GM18507 (cell line): ENCODE measurements around the gene ATP2B2.
"Not testable (repeated sequence)": the region's sequence is repeated elsewhere in the genome, so short reads cannot be mapped to it uniquely, and the experiment has no call there.

Experiments
- DNase-seq: peaks from one replicate; pipeline ENCODE4 v3.0.0; 2011; ENCODE audit warnings: low read depth; ENCODE audit not compliant: insufficient read length; ENCODE audit errors: extremely low spot score
- FAIRE-seq: peaks from 2 replicates; lab custom pipeline; 2011; peaks lifted over from hg19 to GRCh38; lab: Jason Lieb, UNC

ATP2B2 gene

DNA sequence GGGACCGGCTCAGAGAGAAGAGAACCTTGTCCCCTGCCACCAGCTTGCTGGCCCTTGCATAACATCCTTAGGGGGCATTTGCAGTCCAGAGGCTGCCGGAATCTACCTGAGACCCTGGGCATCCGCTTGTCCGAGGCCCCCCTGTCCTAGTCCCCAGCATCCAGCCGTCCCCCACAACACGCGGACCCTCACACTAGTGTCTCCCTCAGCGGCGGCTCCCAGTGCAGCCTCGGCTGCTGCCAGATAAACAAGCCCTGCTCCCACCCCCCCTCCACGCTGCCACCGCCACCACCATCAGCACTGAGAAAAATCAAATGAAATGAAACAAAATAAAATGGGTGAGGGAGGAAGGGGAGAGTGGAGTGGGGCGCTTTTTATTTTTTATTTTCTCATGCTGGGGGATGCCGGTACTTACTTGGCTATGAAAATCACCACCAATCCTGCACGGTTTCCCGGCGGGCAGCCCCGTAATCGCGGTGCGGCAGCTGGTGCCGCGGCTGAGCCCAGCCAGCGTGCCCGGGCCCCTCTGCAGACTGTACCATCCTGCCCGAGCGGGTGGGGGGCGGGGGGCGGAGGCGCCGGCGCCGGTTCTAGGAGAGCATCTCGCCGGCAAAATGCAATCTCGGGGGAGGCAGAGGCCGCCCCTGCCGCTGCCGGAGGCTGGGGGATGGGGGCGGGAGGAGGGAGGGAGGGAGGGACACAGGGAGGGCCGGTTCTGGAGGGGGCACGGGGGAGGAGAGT, at the start of gene ATP2B2:
TSS of gene ATP2B2 (minus strand) at position 537 of the 741 bp plus-strand sequence. CDS start 56,043 bp downstream, outside the sequence.
- DNase-seq (no peak), FAIRE-seq (no peak)

DNA sequence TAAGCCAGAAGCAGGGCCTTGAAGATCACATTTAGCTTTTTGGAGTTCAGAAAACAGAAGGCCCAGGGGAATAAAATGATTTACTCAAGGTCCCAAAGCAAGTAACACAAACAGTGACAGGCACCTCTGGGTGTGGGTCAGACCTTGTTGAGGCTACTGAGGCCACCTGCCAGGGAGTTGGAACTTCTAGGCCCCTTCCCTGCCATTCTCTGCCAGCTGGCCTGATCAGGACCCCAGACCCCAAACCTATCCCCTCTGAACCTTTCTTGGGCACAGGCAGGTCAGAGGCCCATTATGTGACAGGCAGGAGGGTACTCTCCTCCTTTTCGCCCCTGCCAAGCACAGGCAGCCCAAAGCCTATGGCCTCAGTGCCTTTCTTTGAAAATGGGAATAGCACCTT, 49.4 kb upstream of the ATP2B2 start:
- no peak for FAIRE-seq
- DNase-seq, result no peak

DNA sequence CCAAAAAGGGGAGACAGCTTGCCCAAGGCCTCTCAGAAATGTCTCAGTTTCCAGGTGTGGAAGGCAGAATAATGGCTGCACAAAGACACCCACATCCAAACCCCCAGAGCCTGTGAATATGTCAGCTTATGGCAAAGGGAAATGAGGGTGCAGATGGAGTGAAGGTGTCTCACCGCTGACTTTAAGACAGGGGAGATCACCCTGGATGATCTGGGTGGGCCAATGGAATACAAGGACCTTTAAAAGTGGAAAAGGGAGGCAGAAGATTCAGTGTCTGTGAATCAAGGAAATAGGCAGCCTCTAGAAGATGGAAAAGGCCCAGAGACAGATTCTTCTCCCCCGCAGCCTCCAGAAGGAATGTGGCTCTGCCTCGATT, 48.8 kb upstream of the ATP2B2 start:
- DNase-seq (no peak), FAIRE-seq (no peak)

DNA sequence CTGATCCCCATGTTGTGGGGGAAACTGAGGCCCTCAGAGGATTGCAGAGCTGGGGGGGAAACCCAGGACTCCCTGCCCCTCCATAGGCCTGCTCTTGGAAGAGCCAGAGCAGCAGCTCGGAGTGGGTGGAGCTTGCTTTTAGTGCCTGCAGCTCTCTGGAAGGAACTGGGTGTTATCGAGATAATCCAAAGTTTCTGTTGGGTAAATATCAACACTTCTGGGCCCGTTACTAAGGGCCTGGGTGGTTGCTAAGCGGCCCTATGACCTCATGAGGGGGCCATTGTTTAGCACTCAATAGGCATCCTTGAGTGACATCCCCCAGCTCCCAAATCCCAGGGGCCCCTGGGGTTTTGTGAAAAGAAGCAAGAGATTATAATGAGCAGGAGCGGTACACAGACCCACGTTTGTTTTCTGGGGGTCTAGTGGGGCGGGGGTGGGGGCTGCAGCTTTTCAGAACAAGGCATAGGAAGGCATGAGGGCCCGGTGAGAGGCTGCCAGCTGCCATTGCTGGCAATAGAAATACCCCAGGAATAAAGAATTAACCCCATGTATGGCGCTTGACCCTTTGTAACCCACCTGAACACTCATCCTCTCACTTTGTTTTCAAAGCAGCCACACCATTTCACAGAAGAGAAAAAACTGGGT, 48.3 kb upstream of the ATP2B2 start:
- FAIRE-seq (no peak), DNase-seq (no peak)

DNA sequence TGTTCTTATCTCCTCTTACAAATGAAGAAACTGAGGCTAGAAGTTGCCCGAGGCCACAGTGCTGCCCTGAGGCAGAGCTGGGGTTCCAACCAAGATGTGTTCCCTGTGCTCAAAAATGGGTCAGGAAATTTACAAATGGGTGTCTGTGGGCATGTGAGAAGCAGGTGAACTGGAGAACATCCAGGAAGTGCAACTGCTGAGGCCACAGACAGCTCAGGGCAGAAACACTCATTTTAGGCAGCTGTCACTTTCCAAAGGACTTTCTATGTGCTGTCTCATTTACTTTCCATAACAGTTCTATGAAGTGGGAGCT, 47.2 kb upstream of the ATP2B2 start:
- FAIRE-seq, result no peak

DNA sequence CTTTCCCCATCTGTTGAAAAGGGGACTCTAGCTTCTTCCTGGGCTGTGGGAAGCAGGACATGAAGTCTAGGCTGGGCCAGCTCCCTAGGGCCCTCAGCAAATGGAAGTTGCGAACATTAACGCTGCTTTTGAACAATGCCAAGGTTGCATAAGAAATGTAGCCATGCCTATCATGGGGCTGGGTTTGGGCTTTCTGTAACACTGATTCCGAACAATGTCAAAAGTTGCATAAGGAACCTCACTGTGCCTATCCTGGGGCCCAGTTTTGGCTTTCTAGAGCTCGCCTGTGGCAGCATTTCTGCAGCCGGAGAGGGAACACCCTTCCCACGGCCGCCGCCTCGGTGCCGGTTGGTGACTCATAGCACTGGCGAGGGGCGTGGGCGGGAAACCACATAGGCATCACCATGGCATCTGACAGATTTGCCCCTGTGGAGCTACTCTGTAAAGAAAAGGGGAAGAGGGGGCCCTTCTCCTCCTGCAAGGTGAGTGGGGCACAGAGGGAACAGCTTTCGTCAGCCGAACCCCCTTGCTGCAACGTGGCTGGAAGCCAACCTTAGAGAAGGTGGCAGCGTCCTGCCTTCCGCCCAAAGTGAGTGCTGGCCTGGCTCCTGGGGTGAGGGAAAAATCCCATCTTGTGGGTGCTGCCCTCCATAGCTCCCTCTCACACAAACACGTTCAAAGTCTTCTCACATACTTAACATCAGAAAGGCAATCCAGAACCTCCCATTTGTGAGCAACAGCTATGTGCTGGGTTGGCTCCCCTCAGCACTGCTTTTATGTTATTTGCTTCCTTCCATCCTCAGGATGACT, 46.6 kb upstream of the ATP2B2 start:
- FAIRE-seq (no peak), DNase-seq (no peak)

More for the DNA sequence above, 47.2 kb upstream of the ATP2B2 start:
- DNase-seq, result no peak

DNA sequence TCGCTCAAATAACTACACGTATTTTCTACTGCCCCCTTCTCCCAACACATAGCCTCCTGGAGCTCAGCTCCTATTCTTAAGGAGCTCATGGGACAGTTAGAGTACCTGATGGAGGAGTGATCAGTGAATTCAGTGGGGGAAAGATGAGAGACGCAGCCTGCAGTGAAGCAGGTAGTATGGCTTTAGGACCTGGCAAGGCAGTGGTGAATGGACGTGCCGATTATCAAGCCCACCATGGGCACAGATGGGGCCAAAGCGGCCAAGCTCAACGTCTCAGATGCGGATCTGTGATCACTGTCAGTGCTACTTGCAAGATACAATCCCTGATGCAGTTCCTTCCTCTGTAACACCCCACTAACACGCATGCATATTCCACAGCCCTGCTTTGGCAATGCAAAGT, 45.8 kb upstream of the ATP2B2 start:
- DNase-seq, result no peak
- FAIRE-seq, result no peak

DNA sequence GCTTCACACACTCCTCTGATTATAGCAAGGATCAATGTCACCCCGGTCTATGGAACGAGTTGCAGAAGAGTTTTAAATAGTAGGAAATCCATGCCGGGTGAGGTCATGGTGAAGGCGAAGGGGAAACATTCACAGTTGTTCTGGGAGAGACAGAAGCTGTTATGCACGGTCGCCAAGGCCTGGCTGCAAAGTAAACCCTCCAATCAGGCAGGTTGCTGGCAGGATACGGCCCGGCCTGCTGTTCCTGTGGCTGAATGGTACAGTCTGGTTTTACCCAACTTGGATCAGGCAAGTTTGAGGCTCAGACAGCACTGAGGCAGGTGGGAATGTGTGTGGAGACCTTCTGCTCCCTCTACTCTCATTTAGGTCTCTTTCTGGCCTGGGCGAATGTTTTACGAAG, 45.3 kb upstream of the ATP2B2 start:
- FAIRE-seq, result no peak
- DNase-seq, result no peak

DNA sequence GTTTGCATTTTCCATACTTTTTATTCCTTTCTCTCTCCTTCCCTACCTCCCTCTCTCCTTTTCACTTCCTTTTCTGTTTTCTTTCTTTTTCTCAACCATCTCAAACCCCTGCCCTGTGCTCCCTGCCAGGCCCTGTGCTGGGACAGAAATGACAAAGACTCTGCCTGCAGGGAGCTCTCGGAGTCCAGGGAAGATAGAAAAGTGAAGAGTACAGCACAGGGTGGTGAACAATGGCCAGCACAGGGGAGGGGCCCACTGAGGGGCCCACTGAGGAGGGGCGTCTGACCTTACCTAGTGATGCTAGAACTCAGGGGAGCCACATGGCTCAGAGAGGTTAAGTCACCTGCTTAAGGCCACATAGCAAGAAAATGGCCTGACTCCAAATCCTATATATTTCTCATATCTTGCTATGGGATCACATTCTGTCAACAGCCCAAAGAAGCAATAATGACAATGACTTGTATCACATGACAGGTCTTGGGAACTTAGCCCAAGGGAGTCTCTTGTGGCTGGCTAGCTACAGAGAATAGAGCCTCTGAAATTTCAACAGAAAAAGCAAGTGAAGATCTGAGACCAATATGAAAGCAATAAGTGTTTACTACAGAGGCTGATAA, 44.3 kb upstream of the ATP2B2 start:
- no peak for FAIRE-seq
- no peak for DNase-seq

DNA sequence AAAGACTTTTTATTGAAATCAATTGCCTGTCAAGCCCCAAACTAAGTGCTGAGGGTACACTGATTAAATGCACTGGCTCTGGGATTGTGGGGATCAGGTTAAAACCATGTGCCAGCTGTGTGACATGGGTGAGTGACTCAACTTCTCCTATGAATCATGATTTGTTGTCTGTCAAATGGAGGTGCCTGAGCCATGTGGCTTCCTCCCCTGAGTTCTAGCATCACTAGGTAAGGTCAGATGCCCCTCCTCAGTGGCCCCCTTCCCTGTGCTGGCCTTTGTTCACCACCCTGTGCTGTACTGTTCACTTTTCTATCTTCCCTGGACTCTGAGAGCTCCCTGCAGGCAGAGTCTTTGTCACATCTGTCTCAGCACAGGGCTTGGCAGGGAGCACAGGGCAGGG, 43.6 kb upstream of the ATP2B2 start:
- DNase-seq, result no peak
- no peak for FAIRE-seq

DNA sequence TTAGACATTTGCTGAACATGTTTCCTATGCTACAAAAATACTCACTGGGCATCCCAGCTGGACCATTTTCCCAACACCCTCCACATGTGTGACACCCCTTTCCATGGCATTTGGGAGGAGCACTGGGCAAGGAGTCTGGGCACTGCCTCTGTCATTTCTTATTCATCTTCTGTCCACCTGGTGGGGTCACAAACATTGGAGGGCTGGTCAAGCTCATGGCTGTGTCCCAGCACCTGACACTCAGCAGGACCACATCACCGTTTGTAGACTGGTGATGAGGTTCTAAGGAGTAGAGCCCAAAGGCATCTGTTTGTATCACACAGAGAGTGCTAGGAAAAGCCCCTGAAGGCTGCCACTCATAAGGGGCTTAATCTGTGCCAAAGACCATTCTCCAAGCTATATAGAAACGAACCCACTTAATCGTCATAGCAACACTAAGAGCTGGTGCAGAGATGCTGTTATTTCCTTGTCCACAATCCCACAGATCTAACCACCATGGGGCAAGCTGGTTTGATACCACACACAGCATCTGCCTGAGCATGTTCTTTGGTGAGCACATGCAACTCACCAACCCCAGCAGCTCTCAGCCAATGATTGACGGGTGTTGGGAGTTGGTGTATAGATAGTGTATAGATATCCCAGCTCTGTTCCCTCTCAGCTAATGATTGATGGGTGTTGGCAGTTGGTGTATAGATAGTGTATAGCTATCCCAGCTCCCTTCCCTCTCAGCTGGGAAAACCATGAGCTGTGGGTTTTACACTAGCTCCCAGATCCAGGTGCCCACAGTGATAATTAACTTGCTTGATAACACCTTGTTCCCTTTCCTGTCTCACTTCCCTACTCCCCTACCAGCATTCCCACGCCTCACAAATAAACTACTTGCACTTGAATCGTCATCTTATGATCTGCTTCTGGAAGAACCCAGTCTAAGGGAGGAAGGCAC, 42.7 kb upstream of the ATP2B2 start:
- DNase-seq (no peak), FAIRE-seq (no peak)

DNA sequence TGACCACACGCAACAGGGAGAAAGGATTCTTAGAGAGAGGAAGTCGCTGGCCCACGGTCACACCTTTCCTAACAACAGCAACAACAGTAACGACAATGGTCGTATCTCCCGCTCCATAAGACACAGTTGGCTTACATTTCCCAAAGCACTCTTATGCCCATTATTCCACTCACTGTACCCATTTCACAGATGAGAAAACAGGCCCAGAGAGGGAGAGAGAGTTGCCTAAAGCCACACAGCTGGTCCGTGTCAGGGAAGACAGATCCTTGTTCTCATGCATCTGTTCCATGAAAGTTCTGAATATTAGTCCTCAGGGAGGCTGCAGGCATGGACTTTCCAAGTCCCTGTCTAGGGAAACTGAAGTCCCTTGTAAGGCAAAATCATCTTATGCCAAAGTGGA, 42.0 kb upstream of the ATP2B2 start:
- DNase-seq (no peak), FAIRE-seq (no peak)

DNA sequence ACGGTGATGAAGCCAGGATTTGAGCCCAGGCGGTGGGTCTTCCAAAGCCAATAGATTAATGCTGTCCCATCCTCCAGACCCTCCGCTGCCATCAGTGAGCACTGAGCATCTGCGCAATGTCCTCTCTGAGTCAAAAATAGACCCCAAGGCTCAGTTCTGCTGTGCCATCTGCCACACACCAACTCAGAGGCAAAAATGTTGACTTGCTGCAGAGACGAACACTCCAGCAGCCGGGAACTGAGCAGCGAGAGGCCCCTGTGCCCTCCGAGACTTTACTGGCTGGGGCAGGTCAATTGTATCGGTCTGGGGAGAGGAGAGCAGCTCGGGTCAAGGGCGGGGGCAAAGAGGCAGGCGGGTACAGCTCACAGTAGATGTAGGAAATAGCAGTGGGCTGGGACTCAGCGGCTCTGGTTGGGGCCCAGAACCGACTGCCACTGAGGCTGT, 41.5 kb upstream of the ATP2B2 start:
- FAIRE-seq (no peak), DNase-seq (no peak)

DNA sequence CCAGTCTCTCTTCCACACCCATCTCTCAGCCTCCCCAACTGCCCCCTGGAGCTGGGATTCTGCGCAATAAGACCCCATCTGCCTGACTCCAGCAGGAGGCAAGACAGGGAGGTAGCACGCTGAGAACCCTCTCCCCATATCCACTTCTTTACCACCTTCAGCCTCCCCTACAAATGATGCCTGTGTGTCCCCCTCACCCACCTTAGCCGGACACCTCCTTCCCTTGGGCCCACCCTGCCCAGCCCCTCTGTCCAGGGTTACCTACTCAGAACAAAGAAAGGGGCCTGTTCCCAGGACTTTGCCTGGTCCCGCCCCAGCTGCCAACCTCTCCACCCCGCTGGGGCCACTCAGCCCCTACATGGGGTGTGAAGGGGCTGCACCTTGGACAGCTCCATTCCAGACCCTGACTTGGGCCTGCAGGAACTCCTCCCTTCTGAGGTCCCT, 40.8 kb upstream of the ATP2B2 start:
- FAIRE-seq (no peak), DNase-seq (no peak)

DNA sequence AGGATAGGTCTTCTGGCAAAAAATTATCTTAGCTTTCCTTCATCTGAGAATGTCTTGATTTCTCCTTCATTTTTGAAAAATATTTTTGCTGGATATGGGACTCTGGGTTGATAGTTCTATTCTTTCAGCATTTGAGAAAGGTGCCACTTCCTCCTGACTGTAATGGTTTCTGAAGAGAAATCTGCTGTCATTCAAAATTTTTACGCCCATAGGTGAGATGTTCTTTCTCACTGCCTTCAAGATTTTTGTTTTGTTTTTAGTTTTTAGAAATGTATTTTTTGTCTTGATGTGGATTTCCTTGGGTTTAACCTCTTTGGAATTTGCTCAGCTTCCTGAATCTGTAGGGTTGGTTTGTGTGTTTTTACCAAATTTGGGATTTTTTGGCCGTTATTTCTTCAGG, 37.1 kb upstream of the ATP2B2 start:
- DNase-seq (no peak), FAIRE-seq (no peak)

DNA sequence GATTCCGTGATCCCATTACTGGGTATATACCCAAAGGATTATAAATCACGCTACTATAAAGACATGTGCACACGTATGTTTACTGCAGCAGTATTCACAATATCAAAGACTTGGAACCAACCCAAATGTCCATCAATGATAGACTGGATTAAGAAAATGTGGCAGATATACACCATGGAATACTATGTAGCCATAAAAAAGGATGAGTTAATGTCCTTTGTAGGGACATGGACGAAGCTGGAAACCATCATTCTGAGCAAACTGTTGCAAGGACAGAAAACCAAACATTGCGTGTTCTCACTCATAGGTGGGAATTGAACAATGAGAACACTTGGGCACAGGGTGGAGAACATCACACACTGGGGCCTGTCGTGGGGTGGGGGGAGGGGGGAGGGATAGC, 35.0 kb upstream of the ATP2B2 start:
- not testable (repeated sequence) for FAIRE-seq, DNase-seq

DNA sequence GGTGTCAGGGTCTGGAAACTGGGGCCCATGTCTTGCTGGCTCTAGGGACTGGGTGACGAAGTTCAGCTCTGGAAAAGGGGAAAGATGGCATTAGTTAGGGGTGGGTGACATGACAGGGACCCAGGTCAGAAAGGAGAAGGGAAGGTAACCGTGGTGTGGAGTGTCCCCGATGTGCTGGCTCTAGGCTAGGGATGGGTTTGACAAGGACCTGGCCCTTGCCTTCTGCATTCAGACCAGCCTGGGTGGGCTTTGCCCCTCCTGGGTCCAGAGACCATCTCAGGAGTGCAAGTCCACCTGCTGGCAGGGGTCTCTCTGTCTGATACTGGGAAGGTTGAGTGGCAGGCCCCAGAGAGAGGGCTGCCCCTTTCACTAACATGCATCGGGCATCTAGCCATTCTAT, 28.7 kb upstream of the ATP2B2 start:
- FAIRE-seq (no peak), DNase-seq (no peak)

DNA sequence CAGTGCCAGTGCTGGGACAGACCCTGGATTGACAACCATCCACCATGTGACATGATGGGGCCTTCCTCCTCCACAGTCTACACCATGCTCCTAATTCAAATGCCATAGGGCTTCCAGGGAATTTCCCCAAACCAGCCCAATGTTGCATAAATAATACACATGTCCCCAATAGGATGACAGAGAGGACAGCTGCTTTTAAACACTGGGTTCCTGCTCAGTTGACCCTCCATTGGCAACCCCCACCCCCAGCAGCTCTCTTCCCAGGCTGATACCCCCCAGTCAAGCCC, 28.3 kb upstream of the ATP2B2 start:
- FAIRE-seq (no peak), DNase-seq (no peak)

DNA sequence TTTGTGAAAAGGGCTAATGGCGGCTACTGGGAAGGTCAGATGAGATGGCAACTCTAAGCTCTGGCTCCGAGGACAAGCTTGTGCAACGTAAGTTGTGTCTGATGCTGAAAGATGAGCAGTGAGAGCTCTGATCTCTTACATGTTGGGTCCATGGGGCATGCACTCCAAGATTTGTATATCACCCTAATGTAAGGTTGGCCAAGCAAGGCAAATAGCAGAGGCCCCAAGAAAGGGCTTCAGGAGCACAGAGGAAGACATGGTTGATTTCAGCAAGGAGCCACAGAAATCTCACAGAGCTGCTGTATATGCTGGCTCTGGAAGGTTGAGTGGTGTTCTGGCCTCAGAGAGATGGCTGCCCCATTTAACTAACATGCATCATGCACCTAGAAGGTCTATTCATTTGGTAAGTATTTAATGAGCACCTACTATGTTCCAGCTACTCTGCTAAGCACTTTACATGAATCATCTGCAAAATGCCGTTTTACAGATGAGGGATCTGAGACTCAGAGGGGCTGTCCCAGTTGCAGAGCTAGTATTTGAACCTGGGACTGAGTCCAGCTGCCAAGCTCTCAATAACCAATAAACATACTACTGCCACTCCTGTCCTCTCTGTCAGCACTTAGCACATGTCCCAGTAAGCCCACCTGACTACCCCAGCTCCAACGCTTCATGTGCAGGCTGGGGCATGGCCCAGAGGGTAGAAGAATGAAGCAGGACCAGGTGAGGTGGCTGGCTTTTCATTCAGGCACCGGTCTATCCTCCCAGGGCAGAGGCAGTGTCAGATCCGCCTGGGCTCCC, 27.8 kb upstream of the ATP2B2 start:
- DNase-seq (no peak), FAIRE-seq (no peak)
